T-cell (primary cell): Measurements from ENCODE around the gene RPL29. TPM values are rescaled to one million over a fixed set of nuclear protein-coding genes. Genes with fewer than 3 reads are reported as not detected.
"Not testable (repeated sequence)": the region's sequence is repeated elsewhere in the genome, so short reads cannot be mapped to it uniquely, and the experiment has no call there.

Experiments
- ATAC-seq, 4 experiments: fragments of 200-7000 bp in 3 of 4; fragments of 150-1000 bp in 1 of 4; cut with Tn5 transposase; replicated peaks in 1 of 4; 1 replicate in 3 of 4; 2 replicates in 1 of 4; pipeline ENCODE4 v1.10.0; 2021; ENCODE audit warnings: moderate library complexity in 3 of 4, mild to moderate bottlenecking in 2 of 4, moderate number of reproducible peaks in 1 of 4
- CTCF ChIA-PET, 2 donors: fragments of 300-600 bp; sonication (Branson Sonifier 250); formaldehyde crosslinking; loops; one replicate each; lab custom pipeline; 2022; ENCODE audit warnings: antibody characterized with exemption in 2 of 2; lab: Charles Lee
- POLR2A ChIA-PET, 2 donors: fragments of 300-600 bp; sonication (Branson Sonifier 250); formaldehyde crosslinking; loops; one replicate each; lab custom pipeline; 2022; ENCODE audit warnings: antibody characterized with exemption in 2 of 2; lab: Charles Lee
- DNase-seq, 35 experiments: peaks; one replicate each; pipeline versions ENCODE4 v3.0.0 to v3.0.0-alpha.2; 2013 to 2023
- H3K27ac ChIP-seq: one replicate; pipeline ENCODE4 v1.5.1; 2013; ENCODE audit warnings: low read length
- H3K27me3 ChIP-seq, 2 experiments: replicated peaks in 1 of 2; 1 replicate in 1 of 2; 2 replicates in 1 of 2; pipeline versions ENCODE4 v1.6.1 to v1.7.0; 2013; ENCODE audit warnings: low read length in 1 of 2, mixed read lengths in 1 of 2; ENCODE audit not compliant: control insufficient read depth in 2 of 2, insufficient read depth in 2 of 2; ENCODE audit errors: extremely low read depth in 1 of 2
- H3K36me3 ChIP-seq, 2 donors: 1 replicate in 1 of 2; 2 replicates in 1 of 2; pipeline versions ENCODE4 v1.6.1 to v1.7.0; 2013; ENCODE audit warnings: low read length in 1 of 2; ENCODE audit not compliant: control insufficient read depth in 2 of 2, insufficient read depth in 1 of 2; ENCODE audit errors: extremely low read depth in 1 of 2
- H3K4me1 ChIP-seq, 2 experiments: 1 replicate in 1 of 2; 2 replicates in 1 of 2; pipeline versions ENCODE4 v1.6.1 to v1.7.0; 2013; ENCODE audit warnings: low read length in 2 of 2, mixed read lengths in 1 of 2; ENCODE audit not compliant: insufficient read depth in 2 of 2, control insufficient read depth in 1 of 2; ENCODE audit errors: extremely low read depth in 1 of 2
- H3K4me3 ChIP-seq, 2 donors: 1 replicate in 1 of 2; 2 replicates in 1 of 2; pipeline versions ENCODE4 v1.5.1 to v1.7.0; 2013; ENCODE audit warnings: mild to moderate bottlenecking in 2 of 2, low read length in 1 of 2, moderate library complexity in 1 of 2; ENCODE audit not compliant: control insufficient read depth in 1 of 2; ENCODE audit errors: extremely low read depth in 1 of 2
- H3K9me3 ChIP-seq: 2 replicates; pipeline ENCODE4 v1.7.0; 2013
- H3K27ac Mint-ChIP-seq, 2 donors: one replicate each; pipeline ENCODE4 v1.8.0; 2020 to 2021; ENCODE audit warnings: mild to moderate bottlenecking in 2 of 2, mixed read lengths in 2 of 2
- H3K27me3 Mint-ChIP-seq, 2 donors: one replicate each; pipeline ENCODE4 v1.8.0; 2021 to 2022; ENCODE audit warnings: mixed read lengths in 2 of 2
- H3K36me3 Mint-ChIP-seq: one replicate; pipeline ENCODE4 v1.8.0; 2021; ENCODE audit warnings: mixed read lengths
- H3K4me1 Mint-ChIP-seq, 3 donors: one replicate each; pipeline ENCODE4 v1.8.0; 2020 to 2022; ENCODE audit warnings: mixed read lengths in 3 of 3, mild to moderate bottlenecking in 1 of 3
- H3K4me3 Mint-ChIP-seq, 3 donors: one replicate each; pipeline ENCODE4 v1.8.0; 2020 to 2022; ENCODE audit warnings: mild to moderate bottlenecking in 3 of 3, mixed read lengths in 3 of 3, moderate library complexity in 3 of 3
- H3K9me3 Mint-ChIP-seq, 3 donors: one replicate each; pipeline ENCODE4 v1.8.0; 2020 to 2022; ENCODE audit warnings: mixed read lengths in 3 of 3
- WGBS: methylation state at CpG from one replicate; pipeline ENCODE4 v1.1.5; 2013; ENCODE audit warnings: missing lambda C conversion rate; ENCODE audit not compliant: insufficient coverage; 5-methylcytosine and 5-hydroxymethylcytosine counted together
- total RNA-seq, 35 experiments: library from RNA in 6 of 35; stranded (reverse) in 6 of 35; fragments of 120-200 nt in 1 of 35; gene quantifications; one replicate each; pipeline versions ENCODE4 v1.2.1 to v1.2.4 and lab custom pipeline; 2013 to 2026

RPL29 gene
- total RNA-seq (1,000 to 10,000 TPM; 1,518 to 1,711 (median 1,629) TPM), total RNA-seq (lab: John Stamatoyannopoulos, UW) (516 to 871 (median 649) reads per million in 29 experiments)
- total RNA-seq (2013): 2,207 TPM

DNA sequence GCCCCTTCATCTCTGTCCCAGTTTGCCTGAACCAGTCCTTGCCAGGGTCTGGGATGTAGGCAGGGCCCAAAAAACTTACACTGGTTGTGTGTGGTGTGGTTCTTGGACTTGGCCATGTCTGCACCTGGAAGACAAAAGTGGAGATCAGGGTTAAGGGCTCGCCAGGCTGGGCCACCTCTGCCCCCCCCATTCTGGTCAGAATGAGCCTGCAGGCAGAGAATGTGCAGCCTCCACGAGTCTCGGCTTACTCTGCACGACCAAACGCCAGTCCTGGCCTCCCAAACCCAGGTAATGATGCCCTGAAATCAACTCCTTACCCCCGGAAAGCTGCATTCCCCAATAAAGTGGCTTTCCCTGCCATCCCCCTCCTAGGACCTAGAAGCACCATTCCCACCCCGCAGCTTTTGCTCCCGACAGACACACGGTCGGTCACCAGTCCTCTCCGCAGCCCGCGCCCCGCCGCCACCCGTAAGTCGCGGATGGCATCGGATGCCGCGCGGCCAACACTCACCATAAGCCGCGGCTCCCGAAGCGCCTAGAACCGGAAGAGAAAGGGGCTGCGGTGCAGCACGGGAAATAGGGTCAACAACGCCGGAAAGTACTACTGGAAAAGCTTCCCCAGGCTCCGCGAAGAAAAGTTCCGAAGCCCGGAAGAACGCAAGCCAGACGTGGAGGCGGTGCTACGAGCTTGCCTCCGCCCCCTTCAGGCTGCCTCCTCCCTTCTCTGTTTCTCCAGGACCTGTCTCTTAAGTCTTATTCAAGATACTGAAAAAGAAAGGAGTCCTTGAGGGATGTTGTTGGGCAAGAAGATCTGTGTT, at the start of gene RPL29:
Gene RPL29, minus strand, starts transcription at position 550 of the 818 bp plus-strand sequence. Its CDS starts 434 bp downstream, at position 116.
- Histone ChIP-seq H3K4me1 (peaks cover 15 to 35% of the 10 kb centered on the region in 2 experiments), H3K9me3 (no peaks in the 10 kb centered on the region), H3K36me3 (peaks cover 2 to 31% of the 10 kb centered on the region in 2 donors), H3K27me3 (peaks cover 0 to 4% of the 10 kb centered on the region in 2 experiments), H3K4me3 (peak within 1 kb of the TSS; percentile 68 to 98), H3K27ac (peak within 1 kb of the TSS; percentile 84)
- H3K4me3 Mint-ChIP-seq: peak within 1 kb of the TSS; percentile 99 to 100 (median 100)
- H3K36me3 Mint-ChIP-seq: peaks cover 21% of the 10 kb centered on the region
- peak; percentile 78 to 96 (median 90) for DNase-seq
- ATAC-seq: peak; percentile 94 to 98 (median 96)
- H3K4me1 Mint-ChIP-seq: peaks cover 31 to 41% (median 37%) of the 10 kb centered on the region in 3 donors
- ChIA-PET CTCF (interaction anchor here in 1 of 2 donors (0.5 to 1.5 kb wide), 9 partner anchors 13 to 198 kb away, joined by 3 to 13 read pairs (median 3); partner anchors contain the start of genes ABHD14B, DUSP7, PARP3 and POC1A), POLR2A (interaction anchor here in 1 of 2 donors (0.7 to 1.7 kb wide), 2 partner anchors 13 to 784 kb away, joined by 3 to 5 read pairs; partner anchors contain the start of gene ACY1)
- WGBS: 0% methylated on average over 35 of the region's 40 CpGs
- H3K9me3 Mint-ChIP-seq: no peaks in the 10 kb centered on the region
- peak within 1 kb of the TSS; percentile 100 for H3K27ac Mint-ChIP-seq
- H3K27me3 Mint-ChIP-seq: no peaks in the 10 kb centered on the region

DNA sequence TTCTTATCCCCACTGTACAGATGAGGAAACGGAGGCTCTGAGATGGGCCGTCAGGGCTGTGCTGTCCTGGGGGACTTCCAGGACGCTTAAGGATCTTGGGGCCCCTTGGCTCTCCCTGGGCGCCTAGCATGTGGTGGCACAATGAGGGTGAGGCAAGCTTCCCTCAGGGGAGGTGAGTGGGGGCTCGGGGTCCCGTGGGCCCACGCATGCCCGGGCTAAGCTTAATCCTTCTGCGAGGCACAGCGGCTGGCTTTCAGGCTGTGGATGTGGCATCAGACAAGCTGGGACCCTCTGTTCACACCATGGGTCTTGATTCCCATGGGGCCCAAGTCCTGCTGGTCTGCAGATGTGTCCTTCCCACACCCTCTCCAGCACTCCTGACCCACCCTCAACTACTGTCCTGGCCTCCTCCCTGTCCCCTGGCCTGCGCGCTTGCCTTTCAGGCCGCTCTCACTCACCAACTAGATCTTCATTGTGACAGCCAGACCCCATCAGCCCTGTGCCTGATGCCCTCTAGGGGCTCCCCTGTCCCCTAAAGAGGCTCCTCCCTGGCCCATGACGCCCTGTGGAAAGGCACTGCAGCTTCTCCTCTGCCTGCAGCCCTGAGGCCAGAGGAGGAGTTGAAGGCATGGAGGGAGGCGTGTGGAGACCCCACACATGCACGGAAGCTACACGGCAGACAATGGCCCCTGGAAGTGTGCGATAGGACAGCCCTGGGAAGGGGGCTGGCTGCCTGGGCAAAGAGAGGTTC, 49.3 kb upstream of the RPL29 start:
- H3K4me1 ChIP-seq: peaks cover 0 to 47% of the 10 kb centered on the region in 2 experiments
- 88% methylated on average over 15 of the region's 18 CpGs for WGBS
- Mint-ChIP-seq H3K36me3 (peaks cover 8% of the 10 kb centered on the region), H3K4me1 (peaks cover 31 to 51% (median 45%) of the 10 kb centered on the region in 3 donors), H3K4me3 (no peak overlapping the region), H3K9me3 (no peaks in the 10 kb centered on the region), H3K27ac (peak overlapping the region; percentile 52 to 70), H3K27me3 (no peaks in the 10 kb centered on the region)
- ChIA-PET CTCF (interaction anchor here in 1 of 2 donors (1.0 kb wide), 1 partner anchor 102 kb away, joined by 3 read pairs; no protein-coding TSS in a partner anchor), POLR2A (no interaction called here)
- H3K36me3 ChIP-seq: peaks cover 0 to 20% of the 10 kb centered on the region in 2 donors
- peaks cover 0 to 2% of the 10 kb centered on the region in 2 experiments for H3K27me3 ChIP-seq
- DNase-seq: no peak
- peak in 1 of 4 experiments; percentile 26 for ATAC-seq
- no peak overlapping the region for H3K4me3 ChIP-seq
- no peaks in the 10 kb centered on the region for H3K9me3 ChIP-seq
- no peak overlapping the region for H3K27ac ChIP-seq

DNA sequence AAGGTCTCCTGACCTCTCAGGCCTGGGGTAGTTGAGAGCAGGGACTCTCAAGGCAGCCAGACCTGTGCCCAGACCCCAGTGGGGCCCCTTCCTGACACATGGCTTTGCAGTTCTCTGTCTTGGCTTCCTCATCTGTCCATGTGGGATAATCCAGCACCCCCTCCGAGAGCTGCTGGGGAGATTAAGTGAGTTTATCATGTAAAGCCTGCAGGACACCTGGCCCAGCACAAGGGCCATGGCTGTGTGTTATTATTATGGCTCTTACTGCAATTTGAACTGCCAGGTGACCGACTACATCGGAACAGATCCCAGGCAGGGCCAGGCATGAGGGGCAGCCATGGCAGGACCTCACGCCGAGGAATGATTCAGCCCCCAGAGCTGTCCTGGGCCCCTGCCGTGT, 48.1 kb upstream of the RPL29 start:
- peaks cover 22 to 38% (median 33%) of the 10 kb centered on the region in 3 donors for H3K4me1 Mint-ChIP-seq
- H3K27ac ChIP-seq: no peak overlapping the region
- ATAC-seq (no peak), DNase-seq (no peak)
- peak overlapping the region in 1 of 2 donors; percentile 44 for H3K27ac Mint-ChIP-seq
- no peaks in the 10 kb centered on the region for H3K36me3 Mint-ChIP-seq
- H3K9me3 Mint-ChIP-seq: no peaks in the 10 kb centered on the region
- no peaks in the 10 kb centered on the region for H3K9me3 ChIP-seq
- no peaks in the 10 kb centered on the region for H3K27me3 Mint-ChIP-seq
- peaks cover 0 to 35% of the 10 kb centered on the region in 2 experiments for H3K4me1 ChIP-seq
- no peak overlapping the region for H3K4me3 Mint-ChIP-seq
- CTCF ChIA-PET: interaction anchor here in 1 of 2 donors (0.5 kb wide), 1 partner anchor 1955 kb away, joined by 3 read pairs; the partner anchor contains the start of gene RBM5
- H3K4me3 ChIP-seq: no peak overlapping the region
- H3K27me3 ChIP-seq: peaks cover 0 to 2% of the 10 kb centered on the region in 2 experiments
- peaks cover 0 to 7% of the 10 kb centered on the region in 2 donors for H3K36me3 ChIP-seq
- POLR2A ChIA-PET: no interaction called here
- WGBS: 91% methylated on average over 5 of the region's 6 CpGs

DNA sequence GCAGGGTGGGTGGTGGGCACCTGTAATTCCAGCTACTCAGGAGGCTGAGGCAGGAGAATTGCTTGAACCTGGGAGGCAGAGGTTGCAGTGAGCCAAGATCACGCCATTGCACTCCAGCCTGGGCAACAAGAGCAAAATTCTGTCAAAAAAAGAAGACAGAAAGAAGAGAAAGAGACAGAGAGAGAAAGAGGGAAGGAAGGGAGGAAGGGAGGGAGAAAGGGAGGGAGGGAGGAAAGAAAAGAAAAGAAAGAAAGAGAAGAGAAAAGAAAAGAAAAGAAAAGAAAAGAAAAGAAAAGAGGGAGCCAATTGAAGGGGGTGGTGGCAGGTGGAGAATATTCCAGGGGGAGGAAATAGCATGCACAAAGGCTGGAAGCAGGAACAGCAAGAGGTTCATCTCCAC, 47.3 kb upstream of the RPL29 start:
- H3K9me3 ChIP-seq, H3K4me3 ChIP-seq, H3K27me3 Mint-ChIP-seq, H3K36me3 ChIP-seq, H3K4me3 Mint-ChIP-seq, H3K36me3 Mint-ChIP-seq, H3K27me3 ChIP-seq, H3K9me3 Mint-ChIP-seq, H3K27ac ChIP-seq, ATAC-seq, H3K27ac Mint-ChIP-seq, DNase-seq: not testable (repeated sequence)
- H3K4me1 Mint-ChIP-seq: peaks cover 16 to 35% (median 27%) of the 10 kb centered on the region in 3 donors
- POLR2A ChIA-PET: interaction anchor here in 1 of 2 donors (0.7 kb wide), 1 partner anchor 11 kb away, joined by 5 read pairs; no protein-coding TSS in a partner anchor
- 100% methylated on average over 1 of the region's 1 CpG for WGBS
- peaks cover 0 to 28% of the 10 kb centered on the region in 2 experiments for H3K4me1 ChIP-seq
- CTCF ChIA-PET: interaction anchor here in 1 of 2 donors (0.5 kb wide), 1 partner anchor 1954 kb away, joined by 3 read pairs; the partner anchor contains the start of gene RBM5

DNA sequence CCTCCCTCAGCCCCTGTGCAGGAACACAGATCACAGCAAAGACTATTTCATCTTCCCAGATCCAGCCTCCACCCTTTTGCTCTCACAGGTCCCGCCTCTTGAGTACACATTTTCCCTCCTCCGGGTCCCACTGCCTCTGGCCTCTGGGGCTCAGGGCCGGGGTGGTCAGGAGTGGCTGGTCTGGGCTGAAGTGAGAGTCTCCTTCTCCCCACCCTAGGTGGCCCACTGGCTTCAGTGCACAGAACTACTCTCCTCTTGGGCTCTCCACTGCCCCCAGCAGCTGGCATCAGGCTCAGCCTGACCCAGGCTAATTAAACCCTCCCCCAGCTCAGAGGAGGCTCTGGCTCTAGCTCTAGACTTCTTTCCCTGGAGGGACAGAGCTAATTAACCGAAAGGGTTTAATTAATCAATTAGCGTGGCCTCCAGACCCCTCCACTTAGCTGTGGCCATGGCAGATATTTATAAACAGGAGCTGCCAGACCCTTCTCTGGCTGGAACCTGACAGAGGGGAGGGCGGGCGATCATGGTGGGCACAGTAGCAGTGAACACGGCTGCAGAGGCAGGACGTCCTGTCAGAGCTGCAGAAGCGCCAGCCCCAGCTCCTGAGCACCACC, 45.5 kb upstream of the RPL29 start:
- ATAC-seq: no peak

More for the DNA sequence above, 45.5 kb upstream of the RPL29 start:
- Mint-ChIP-seq H3K36me3 (no peaks in the 10 kb centered on the region), H3K4me3 (no peak overlapping the region), H3K9me3 (no peaks in the 10 kb centered on the region), H3K27ac (peak overlapping the region in 1 of 2 donors; percentile 34), H3K27me3 (no peaks in the 10 kb centered on the region), H3K4me1 (peaks cover 11 to 30% (median 21%) of the 10 kb centered on the region in 3 donors)
- ChIA-PET CTCF (interaction anchor here in 1 of 2 donors (0.8 kb wide), 1 partner anchor 12 kb away, joined by 3 read pairs; no protein-coding TSS in a partner anchor), POLR2A (no interaction called here)
- Histone ChIP-seq H3K9me3 (no peaks in the 10 kb centered on the region), H3K4me1 (peaks cover 0 to 21% of the 10 kb centered on the region in 2 experiments), H3K27ac (no peak overlapping the region), H3K27me3 (peaks cover 0 to 8% of the 10 kb centered on the region in 2 experiments), H3K4me3 (no peak overlapping the region), H3K36me3 (no peaks in the 10 kb centered on the region)
- WGBS: 90% methylated on average over 7 of the region's 10 CpGs
- DNase-seq: no peak
